ENCODE results near the gene MXD1. TPM values are rescaled to one million over a fixed set of nuclear protein-coding genes. Genes with fewer than 3 reads are reported as not detected.

Gene MXD1
- total RNA-seq, 1 experiment from 2014 or later, result 1.5 TPM

DNA sequence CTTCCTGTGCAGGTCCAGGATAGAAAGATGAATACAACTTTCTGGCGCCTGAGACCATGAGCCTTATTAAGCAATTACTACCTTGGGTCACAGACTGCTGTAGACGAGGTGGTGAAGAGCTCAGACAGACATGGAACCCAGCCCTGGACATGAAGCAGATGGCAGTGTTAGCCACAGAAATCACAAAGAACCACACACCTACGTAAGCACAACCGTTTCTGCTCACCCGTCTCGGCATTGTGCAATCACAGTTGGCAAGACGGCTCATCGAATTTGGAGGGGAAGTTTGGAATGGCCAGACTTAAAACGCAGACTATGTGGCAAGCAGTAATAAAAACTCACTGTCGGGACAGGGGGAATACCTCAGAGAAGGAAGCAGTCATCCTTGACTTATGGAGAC, 70.8 kb downstream of the MXD1 start:
- H3K4me3 Mint-ChIP-seq, result no peak overlapping the region
- H3K27me3 Mint-ChIP-seq (ENCODE audit: low read depth), result no peaks in the 10 kb centered on the region; the same call in 1 of the 2 replicates
- TF ChIP-seq E2F4 (CRISPR knock-in tag; IDR thresholded peaks at IDR 0.05; ENCODE audit: borderline replicate concordance, low read depth) (no peak), ZNF416 (CRISPR knock-in tag; IDR thresholded peaks at IDR 0.05) (no peak), ZNF396 (CRISPR knock-in tag; IDR thresholded peaks at IDR 0.05; ENCODE audit: borderline replicate concordance) (no peak), PRRX2 (CRISPR knock-in tag; IDR thresholded peaks at IDR 0.05) (no peak), GTF2I (CRISPR knock-in tag; conservative IDR thresholded peaks at IDR 0.05) (no peak), TEAD4 (CRISPR knock-in tag; IDR thresholded peaks at IDR 0.05) (no peak), FOXJ3 (CRISPR knock-in tag; IDR thresholded peaks at IDR 0.05; ENCODE audit: borderline replicate concordance) (no peak), CTCF (IDR thresholded peaks at IDR 0.05) (no peak), FOXP4 (CRISPR knock-in tag; IDR thresholded peaks at IDR 0.05) (no peak), EMX1 (CRISPR knock-in tag; IDR thresholded peaks at IDR 0.05) (no peak), E2F1 (CRISPR knock-in tag; IDR thresholded peaks at IDR 0.05) (no peak)
- TF ChIP-seq, protein P1, sequence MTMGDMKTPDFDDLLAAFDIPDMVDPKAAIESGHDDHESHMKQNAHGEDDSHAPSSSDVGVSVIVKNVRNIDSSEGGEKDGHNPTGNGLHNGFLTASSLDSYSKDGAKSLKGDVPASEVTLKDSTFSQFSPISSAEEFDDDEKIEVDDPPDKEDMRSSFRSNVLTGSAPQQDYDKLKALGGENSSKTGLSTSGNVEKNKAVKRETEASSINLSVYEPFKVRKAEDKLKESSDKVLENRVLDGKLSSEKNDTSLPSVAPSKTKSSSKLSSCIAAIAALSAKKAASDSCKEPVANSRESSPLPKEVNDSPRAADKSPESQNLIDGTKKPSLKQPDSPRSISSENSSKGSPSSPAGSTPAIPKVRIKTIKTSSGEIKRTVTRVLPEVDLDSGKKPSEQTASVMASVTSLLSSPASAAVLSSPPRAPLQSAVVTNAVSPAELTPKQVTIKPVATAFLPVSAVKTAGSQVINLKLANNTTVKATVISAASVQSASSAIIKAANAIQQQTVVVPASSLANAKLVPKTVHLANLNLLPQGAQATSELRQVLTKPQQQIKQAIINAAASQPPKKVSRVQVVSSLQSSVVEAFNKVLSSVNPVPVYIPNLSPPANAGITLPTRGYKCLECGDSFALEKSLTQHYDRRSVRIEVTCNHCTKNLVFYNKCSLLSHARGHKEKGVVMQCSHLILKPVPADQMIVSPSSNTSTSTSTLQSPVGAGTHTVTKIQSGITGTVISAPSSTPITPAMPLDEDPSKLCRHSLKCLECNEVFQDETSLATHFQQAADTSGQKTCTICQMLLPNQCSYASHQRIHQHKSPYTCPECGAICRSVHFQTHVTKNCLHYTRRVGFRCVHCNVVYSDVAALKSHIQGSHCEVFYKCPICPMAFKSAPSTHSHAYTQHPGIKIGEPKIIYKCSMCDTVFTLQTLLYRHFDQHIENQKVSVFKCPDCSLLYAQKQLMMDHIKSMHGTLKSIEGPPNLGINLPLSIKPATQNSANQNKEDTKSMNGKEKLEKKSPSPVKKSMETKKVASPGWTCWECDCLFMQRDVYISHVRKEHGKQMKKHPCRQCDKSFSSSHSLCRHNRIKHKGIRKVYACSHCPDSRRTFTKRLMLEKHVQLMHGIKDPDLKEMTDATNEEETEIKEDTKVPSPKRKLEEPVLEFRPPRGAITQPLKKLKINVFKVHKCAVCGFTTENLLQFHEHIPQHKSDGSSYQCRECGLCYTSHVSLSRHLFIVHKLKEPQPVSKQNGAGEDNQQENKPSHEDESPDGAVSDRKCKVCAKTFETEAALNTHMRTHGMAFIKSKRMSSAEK (CRISPR knock-in tag; IDR thresholded peaks at IDR 0.05; ENCODE audit: borderline replicate concordance), result no peak
- TF ChIP-seq, protein P2, sequence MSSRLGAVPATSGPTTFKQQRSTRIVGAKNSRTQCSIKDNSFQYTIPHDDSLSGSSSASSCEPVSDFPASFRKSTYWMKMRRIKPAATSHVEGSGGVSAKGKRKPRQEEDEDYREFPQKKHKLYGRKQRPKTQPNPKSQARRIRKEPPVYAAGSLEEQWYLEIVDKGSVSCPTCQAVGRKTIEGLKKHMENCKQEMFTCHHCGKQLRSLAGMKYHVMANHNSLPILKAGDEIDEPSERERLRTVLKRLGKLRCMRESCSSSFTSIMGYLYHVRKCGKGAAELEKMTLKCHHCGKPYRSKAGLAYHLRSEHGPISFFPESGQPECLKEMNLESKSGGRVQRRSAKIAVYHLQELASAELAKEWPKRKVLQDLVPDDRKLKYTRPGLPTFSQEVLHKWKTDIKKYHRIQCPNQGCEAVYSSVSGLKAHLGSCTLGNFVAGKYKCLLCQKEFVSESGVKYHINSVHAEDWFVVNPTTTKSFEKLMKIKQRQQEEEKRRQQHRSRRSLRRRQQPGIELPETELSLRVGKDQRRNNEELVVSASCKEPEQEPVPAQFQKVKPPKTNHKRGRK (CRISPR knock-in tag; IDR thresholded peaks at IDR 0.05; ENCODE audit: borderline replicate concordance), result no peak
- ChIA-PET CTCF (interaction anchor here (1.3 kb wide), 1 partner anchor 85 kb away, joined by 4 read pairs; no protein-coding TSS in a partner anchor), POLR2A (no interaction called here)
- ATAC-seq (no peak), DNase-seq (ENCODE audit: low spot score) (no peak)
- no peaks in the 10 kb centered on the region for H3K36me3 Mint-ChIP-seq
- no peak overlapping the region for H3K27ac Mint-ChIP-seq
- H3K4me1 Mint-ChIP-seq, result no peaks in the 10 kb centered on the region
- peaks cover 3% of the 10 kb centered on the region; the same call in 1 of the 2 replicates for H3K9me3 Mint-ChIP-seq

Data from WTC11 (cell line).